Measurements from ENCODE around the gene SOCS7.
A peak's percentile ranks its signal among the peaks of the same experiment; 100 is the strongest.

The SOCS7 gene

DNA sequence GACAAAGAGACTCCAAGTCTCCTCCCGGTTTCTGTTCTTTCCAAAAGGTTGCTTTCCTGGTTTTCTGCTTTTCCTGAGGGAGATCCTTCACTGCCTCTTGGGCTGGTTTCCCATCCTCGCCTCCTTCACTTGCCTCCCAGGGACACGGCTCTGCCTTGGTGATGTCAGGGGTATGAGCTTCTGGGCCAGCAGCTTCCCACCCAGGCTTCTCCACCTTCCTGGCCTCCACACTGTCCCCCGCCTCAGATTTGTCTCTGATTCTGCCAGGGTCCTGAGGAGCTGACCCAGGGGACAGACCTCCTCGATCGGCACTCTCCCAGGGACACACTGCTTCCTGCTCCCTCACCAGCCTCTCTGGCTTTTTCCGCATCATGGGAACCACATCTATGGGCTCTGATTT is 22.4 kb upstream of the SOCS7 start:
- no peak for TF ChIP-seq JUND (IDR thresholded peaks at IDR 0.05; ENCODE audit: low read depth)
- no peak for DNase-seq (ENCODE audit: low read depth in 1 of 2, low spot score in 1 of 2)
- in situ Hi-C loops (cut with HindIII; ENCODE audit: low pct_unique_long_range_greater_than_20kb, low sequenced_read_pairs): no loop called here

DNA sequence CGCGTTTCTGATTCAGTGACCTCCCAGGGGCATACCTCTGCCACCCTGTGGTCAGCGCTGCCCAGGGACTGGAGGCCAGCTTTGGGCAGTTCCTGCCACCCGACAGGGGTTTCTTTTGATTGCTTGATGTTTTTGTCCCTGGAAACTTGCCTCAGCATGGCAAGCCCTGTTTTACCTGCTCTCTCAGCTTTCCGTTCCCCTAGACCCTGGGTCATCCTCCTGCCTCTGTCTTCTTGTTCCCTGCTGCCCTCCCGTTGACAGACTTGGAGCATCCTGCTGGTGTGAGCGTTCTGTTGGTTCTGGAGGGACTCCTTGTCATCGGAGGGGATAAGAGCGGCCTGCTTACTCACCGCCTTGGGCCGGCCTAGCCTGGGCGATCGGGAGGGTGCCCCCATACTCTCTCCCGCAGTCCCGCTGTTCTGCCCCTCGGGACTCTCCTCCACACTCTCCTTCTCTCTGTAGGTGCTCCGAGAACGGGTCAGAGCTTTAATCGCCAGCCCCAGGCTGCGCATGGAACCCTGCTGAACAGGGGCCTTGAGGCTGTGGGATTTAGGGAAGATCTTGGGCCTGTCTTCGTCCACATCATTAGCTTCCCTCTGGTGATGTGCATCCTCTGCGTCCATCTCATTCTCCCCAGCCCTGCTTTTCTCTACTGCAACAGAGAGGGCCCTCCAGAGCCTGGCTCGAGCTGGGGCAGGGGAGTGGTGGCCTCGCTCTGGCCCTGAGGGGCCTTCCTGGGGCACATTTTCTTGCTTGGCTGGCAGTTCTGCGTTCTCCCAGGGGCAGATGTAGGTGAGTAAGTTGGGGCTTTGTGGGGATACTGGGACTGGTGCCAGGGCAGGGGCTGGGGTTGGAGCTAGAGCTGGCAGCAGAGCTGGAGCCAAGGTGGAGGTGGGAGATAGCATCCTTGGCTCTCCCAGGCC is 21.6 kb upstream of the SOCS7 start:
- no peak for DNase-seq (ENCODE audit: low read depth in 1 of 2, low spot score in 1 of 2)
- no peak for TF ChIP-seq JUND (IDR thresholded peaks at IDR 0.05; ENCODE audit: low read depth)
- in situ Hi-C loops (cut with HindIII; ENCODE audit: low pct_unique_long_range_greater_than_20kb, low sequenced_read_pairs): no loop called here

DNA sequence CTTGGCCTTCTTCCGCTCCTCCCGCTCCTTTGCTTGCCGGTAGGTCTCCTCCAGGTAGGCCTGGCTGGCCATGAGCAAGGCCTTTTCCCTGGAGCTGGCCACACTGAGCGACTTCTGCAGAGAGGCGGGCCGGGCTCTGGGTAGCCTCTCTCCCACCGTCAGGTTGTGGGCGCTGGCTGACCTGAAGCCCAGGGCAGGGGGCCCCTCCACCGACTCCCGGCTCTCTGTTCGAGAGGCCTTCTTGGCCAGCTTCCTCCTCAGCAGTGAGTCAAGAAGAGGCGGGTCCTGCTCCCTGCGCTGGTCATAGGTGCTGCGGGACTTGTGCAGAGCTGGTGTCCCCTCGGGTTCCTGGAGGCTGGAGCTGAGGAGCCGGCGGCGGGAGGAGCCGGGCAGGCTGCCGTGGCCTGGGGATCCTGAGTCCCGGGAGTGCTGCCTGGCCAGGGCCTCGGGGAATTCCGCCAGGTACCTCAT is 20.7 kb upstream of the SOCS7 start:
- in situ Hi-C loops (cut with HindIII; ENCODE audit: low pct_unique_long_range_greater_than_20kb, low sequenced_read_pairs): no loop called here
- no peak for DNase-seq (ENCODE audit: low read depth in 1 of 2, low spot score in 1 of 2)
- no peak for TF ChIP-seq JUND (IDR thresholded peaks at IDR 0.05; ENCODE audit: low read depth)

DNA sequence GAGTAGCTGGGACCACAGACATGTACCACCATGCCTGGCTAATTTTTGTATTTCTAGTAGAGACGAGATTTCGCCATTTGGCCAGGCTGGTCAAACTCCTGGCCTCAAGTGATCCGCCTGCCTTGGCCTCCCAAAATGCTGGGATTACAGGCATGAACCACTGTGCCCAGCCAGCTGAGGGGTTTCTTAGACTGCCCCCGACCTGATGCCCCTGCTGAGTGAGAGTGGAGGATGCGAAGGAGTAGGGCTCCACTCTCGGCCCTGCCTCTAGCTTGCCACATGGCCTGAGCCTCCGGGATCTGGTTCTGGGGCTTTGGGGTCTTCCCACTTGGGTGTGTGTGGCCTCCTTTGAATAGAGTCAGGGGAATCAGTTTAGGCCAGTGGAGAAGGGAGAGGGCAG is 18.9 kb upstream of the SOCS7 start:
- TF ChIP-seq JUND (IDR thresholded peaks at IDR 0.05; ENCODE audit: low read depth): no peak
- in situ Hi-C loops (cut with HindIII; ENCODE audit: low pct_unique_long_range_greater_than_20kb, low sequenced_read_pairs): no loop called here

DNA sequence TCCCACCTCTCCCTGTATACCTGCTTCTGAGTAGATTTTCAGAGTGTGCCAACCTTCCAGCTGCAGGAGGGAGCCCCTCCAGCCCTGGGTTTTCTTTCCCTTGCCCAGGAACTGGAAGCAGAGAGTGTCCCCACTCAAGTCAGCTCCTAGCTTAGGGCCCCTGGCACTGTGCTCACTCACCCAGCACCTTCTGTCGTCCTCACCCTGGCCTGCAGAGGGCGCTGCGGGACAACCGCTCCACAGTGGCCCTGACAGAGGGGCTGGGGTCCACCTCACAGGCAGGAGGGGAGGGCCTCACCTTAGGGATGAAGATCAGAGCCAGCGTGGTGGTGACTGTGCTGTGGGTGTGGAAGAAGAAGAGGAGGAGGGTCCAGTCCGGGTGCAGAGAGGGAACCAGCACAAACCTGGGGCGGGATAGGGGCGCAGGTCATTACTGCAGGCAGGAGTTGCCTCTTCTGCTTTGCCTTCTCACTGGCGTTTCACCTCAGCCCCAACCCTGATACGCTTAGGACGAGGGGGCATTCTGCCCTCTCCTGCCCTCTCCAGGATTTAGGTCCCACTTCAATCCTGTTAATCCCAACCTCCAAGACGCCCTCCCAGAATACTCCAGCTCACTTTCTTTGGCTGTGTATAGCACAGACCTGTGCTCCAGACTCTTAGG is 17.9 kb upstream of the SOCS7 start:
- TF ChIP-seq JUND (IDR thresholded peaks at IDR 0.05; ENCODE audit: low read depth): no peak
- DNase-seq (ENCODE audit: low read depth in 1 of 2, low spot score in 1 of 2): peak; percentile 33 to 57
- in situ Hi-C loops (cut with HindIII; ENCODE audit: low pct_unique_long_range_greater_than_20kb, low sequenced_read_pairs): no loop called here

More for the DNA sequence above, 18.9 kb upstream of the SOCS7 start:
- no peak for DNase-seq (ENCODE audit: low read depth in 1 of 2, low spot score in 1 of 2)

DNA sequence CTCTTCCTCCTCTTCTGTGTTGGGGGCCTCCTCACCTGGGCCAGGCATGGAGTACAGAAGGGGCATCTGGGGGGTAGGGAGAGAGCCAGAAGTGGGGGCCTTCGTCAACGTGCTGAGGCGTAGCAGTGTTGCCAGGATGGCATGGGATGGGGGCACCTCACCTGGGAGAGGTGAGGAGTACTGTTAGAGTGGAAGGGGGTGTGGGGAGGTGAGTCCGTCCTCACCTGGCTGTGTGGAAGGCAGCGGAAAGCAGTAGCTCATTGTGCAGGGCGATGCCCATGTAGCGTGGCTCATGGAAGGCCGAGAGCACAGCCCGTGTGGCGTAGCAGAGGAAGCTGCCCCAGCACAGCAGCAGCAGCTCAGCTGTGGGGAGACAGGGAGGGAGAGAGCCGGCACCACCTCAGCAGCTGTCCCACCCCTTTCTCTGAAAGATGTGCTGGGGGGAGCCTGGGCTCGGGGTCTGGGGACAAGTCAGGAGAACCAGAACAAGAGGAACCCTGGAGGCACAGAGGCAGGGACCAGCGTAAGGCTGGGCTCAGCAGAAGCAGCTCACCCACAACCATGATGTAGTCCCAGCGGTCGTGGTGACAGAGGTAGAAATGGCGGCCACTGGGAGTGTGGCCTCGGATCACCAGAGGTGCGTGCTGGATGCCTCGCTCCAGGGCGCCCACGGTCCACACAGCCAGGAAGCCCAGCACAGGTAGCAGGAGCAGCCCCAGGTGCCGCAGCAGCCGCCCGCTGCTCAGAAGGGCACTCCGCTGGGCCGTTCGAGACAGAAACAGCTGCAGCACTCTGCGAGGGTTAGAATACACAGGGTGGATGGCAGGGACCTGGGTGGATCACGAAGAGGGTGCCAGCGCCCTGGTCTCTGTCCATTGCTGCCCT is 16.9 kb upstream of the SOCS7 start:
- in situ Hi-C loops (cut with HindIII; ENCODE audit: low pct_unique_long_range_greater_than_20kb, low sequenced_read_pairs): no loop called here
- no peak for DNase-seq (ENCODE audit: low read depth in 1 of 2, low spot score in 1 of 2)
- no peak for TF ChIP-seq JUND (IDR thresholded peaks at IDR 0.05; ENCODE audit: low read depth)

DNA sequence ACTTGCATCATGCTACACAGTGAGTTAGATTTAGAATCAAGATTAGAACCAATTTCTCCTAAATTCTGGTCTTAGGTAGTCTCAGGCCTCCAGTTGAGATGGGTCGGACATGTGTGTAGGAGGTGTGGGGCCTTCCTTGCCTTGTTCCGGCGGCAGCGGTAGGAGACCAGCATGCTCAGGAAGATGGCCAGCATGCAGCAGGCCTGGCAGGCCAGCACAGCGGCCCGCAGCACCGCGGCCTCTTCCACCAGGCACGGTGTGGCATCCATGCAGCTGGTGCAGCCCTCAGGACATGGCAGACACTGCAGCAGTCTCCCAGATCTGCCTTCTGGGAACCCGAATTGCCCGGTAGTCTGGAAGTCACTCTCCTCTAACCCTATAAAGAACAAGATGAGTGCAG is 14.8 kb upstream of the SOCS7 start:
- TF ChIP-seq JUND (IDR thresholded peaks at IDR 0.05; ENCODE audit: low read depth): no peak
- no peak for DNase-seq (ENCODE audit: low read depth in 1 of 2, low spot score in 1 of 2)
- in situ Hi-C loops (cut with HindIII; ENCODE audit: low pct_unique_long_range_greater_than_20kb, low sequenced_read_pairs): no loop called here

DNA sequence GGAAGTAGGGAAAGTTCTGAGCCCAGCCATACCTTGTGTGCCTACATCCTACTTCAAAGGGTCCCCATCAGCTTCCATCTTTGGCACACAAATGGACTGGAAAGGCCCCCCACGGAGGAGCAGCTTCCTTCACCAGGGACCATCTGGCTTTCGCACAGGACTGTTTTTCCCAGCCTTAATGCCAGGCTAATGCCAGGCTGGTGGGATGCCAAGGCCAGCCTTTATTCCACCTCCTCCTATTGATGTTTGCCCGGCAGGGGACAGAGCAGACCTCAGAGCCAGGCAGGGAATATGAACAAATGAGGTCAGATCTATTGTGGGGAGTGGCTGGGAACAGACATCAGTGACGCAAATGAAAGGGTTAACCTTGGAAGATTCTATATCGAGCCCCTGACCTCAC is 13.6 kb upstream of the SOCS7 start:
- in situ Hi-C loops (cut with HindIII; ENCODE audit: low pct_unique_long_range_greater_than_20kb, low sequenced_read_pairs): no loop called here
- no peak for TF ChIP-seq JUND (IDR thresholded peaks at IDR 0.05; ENCODE audit: low read depth)
- DNase-seq (ENCODE audit: low read depth in 1 of 2, low spot score in 1 of 2): no peak

DNA sequence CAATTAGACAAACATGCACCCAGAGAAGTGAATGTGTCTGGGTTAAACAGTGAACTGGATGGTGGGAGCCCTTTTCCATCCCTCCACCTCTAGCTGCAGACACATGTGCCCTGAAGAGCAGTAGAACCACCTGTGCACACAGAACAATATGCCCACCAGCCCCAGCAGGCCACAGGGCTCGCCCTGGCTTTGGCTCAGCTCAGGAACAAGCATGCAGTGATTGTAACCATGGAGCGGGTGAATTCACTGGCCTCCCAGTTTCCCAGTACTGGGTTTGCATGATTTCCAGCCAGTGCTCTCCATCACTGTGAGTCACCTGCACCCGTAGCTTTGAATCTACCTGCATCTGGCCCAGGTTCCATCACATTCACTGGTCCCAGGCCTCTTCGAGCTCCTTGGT is 13.1 kb upstream of the SOCS7 start:
- no peak for DNase-seq (ENCODE audit: low read depth in 1 of 2, low spot score in 1 of 2)
- in situ Hi-C loops (cut with HindIII; ENCODE audit: low pct_unique_long_range_greater_than_20kb, low sequenced_read_pairs): no loop called here
- no peak for TF ChIP-seq JUND (IDR thresholded peaks at IDR 0.05; ENCODE audit: low read depth)

DNA sequence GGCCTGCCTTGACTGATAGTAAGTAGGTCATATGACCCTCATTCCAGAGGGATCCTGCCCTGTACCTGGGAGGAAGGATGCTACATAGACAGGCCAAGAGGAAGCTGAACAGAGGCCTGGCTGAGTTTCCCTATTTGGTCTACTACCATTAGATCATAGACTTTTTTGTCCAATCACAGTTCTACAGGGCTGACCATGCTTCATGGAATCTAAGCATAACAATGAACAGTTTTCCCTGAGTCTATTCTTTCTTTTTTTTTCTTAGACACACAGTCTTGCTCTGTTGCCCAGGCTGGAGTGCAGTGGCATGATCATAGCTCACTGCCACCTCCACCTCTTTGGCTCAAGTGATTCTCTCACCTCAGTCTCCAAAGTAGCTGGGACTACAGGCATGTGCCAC is 11.8 kb upstream of the SOCS7 start:
- in situ Hi-C loops (cut with HindIII; ENCODE audit: low pct_unique_long_range_greater_than_20kb, low sequenced_read_pairs): no loop called here
- TF ChIP-seq JUND (IDR thresholded peaks at IDR 0.05; ENCODE audit: low read depth): no peak
- no peak for DNase-seq (ENCODE audit: low read depth in 1 of 2, low spot score in 1 of 2)

DNA sequence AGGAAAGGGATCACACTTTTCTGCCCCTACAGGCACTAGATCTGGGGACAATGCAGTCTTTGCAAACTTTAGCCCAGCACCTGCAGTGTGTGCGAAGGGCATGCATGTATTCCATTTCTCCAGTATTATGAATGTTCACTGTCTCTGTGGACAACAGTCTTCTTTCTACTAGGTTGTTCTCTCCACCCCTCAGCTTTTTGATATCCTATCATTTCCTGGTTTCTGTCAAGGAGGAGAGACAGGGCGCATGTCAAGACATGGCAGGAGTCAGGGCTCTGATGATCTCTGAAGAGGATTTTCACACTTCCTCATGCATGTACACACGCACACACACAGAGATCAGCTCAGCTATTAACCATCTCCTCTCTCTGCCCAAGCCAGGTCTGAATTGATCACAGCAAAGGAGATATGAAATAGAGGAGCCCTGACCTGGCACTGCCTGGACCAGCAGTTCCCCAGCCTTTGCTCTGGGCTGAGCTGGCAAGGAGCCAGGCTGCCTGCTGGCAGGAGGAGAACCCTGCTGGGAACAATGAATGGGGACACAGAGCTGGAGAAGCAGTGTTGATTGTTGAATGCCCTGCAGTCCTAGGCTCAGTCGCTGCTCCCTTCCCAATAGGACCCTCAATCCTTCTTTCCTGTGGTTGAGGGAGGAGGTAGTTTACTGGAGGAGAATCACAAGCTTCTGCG is 10.5 kb upstream of the SOCS7 start:
- peak in 1 of 2 experiments; percentile 53 for DNase-seq (ENCODE audit: low read depth in 1 of 2, low spot score in 1 of 2)
- in situ Hi-C loops (cut with HindIII; ENCODE audit: low pct_unique_long_range_greater_than_20kb, low sequenced_read_pairs): no loop called here

More for the DNA sequence above, 10.5 kb upstream of the SOCS7 start:
- TF ChIP-seq JUND (IDR thresholded peaks at IDR 0.05; ENCODE audit: low read depth): no peak

Measured in T47D (cell line).